Neuronal stem cell (in vitro differentiated cells): ENCODE measurements around the gene SOX9.

Experiments used
- DNase-seq: peaks from one replicate; pipeline ENCODE4 v3.0.0-alpha.2; 2013; ENCODE audit warnings: low spot score
- H2AFZ ChIP-seq: one replicate; pipeline ENCODE4 v1.6.1; 2013; ENCODE audit warnings: mild to moderate bottlenecking, low read length, inconsistent platforms
- H2AK5ac ChIP-seq: 2 replicates; pipeline ENCODE4 v1.6.1; 2013; ENCODE audit warnings: low read depth, mild to moderate bottlenecking, inconsistent platforms, low read length, moderate library complexity, mixed read lengths
- H2BK120ac ChIP-seq: 2 replicates; pipeline ENCODE4 v1.6.1; 2013; ENCODE audit warnings: low read depth, mild to moderate bottlenecking, inconsistent platforms, low read length, moderate library complexity, mixed read lengths
- H2BK12ac ChIP-seq: one replicate; pipeline ENCODE4 v1.6.1; 2013; ENCODE audit warnings: low read length, inconsistent platforms
- H2BK15ac ChIP-seq: 2 replicates; pipeline ENCODE4 v1.6.1; 2013; ENCODE audit warnings: mild to moderate bottlenecking, low read length, inconsistent platforms, mixed read lengths
- H2BK5ac ChIP-seq: one replicate; pipeline ENCODE4 v1.6.1; 2013; ENCODE audit warnings: inconsistent platforms, mild to moderate bottlenecking, low read length, moderate library complexity
- H3K14ac ChIP-seq: one replicate; pipeline ENCODE4 v1.6.1; 2013; ENCODE audit warnings: low read length, inconsistent platforms
- H3K18ac ChIP-seq: 2 replicates; pipeline ENCODE4 v1.6.1; 2013; ENCODE audit warnings: low read length, inconsistent platforms
- H3K23ac ChIP-seq: 2 replicates; pipeline ENCODE4 v1.6.1; 2013; ENCODE audit warnings: low read depth, mild to moderate bottlenecking, mixed read lengths, low read length, inconsistent platforms; ENCODE audit not compliant: poor library complexity
- H3K27ac ChIP-seq: replicated peaks from 3 replicates; pipeline ENCODE4 v1.5.1; 2013; ENCODE audit warnings: low read length, inconsistent platforms
- H3K27me3 ChIP-seq, 3 experiments: 2 replicates each; pipeline ENCODE4 v1.6.1; 2013; ENCODE audit warnings: low read length in 3 of 3, mild to moderate bottlenecking in 2 of 3, inconsistent platforms in 1 of 3, low read depth in 1 of 3, mixed read lengths in 1 of 3, moderate library complexity in 1 of 3; ENCODE audit not compliant: control insufficient read depth in 3 of 3, insufficient read depth in 3 of 3
- H3K36me3 ChIP-seq, 2 donors: replicated peaks in 1 of 2; 2 replicates each; pipeline ENCODE4 v1.6.1; 2013; ENCODE audit warnings: low read length in 2 of 2; ENCODE audit not compliant: control insufficient read depth in 2 of 2, insufficient read depth in 2 of 2
- H3K4ac ChIP-seq: 2 replicates; pipeline ENCODE4 v1.6.1; 2013; ENCODE audit warnings: inconsistent platforms, mild to moderate bottlenecking, low read length, moderate library complexity
- H3K4me1 ChIP-seq, 2 donors: 1 replicate in 1 of 2; 2 replicates in 1 of 2; pipeline ENCODE4 v1.6.1; 2013; ENCODE audit warnings: low read length in 2 of 2, low read depth in 1 of 2; ENCODE audit not compliant: control insufficient read depth in 2 of 2, insufficient read depth in 1 of 2
- H3K4me2 ChIP-seq: one replicate; pipeline ENCODE4 v1.6.1; 2013; ENCODE audit warnings: mild to moderate bottlenecking, low read length, inconsistent platforms; ENCODE audit not compliant: insufficient read depth, poor library complexity, severe bottlenecking
- H3K4me3 ChIP-seq, 2 donors: 2 replicates each; pipeline ENCODE4 v1.5.1; 2013; ENCODE audit warnings: low read length in 2 of 2, mild to moderate bottlenecking in 2 of 2, inconsistent platforms in 1 of 2, moderate library complexity in 1 of 2
- H3K79me1 ChIP-seq: one replicate; pipeline ENCODE4 v1.6.1; 2013; ENCODE audit warnings: low read depth, mild to moderate bottlenecking, inconsistent platforms, low read length, moderate library complexity
- H3K9ac ChIP-seq: one replicate; pipeline ENCODE4 v1.6.1; 2013; ENCODE audit warnings: mild to moderate bottlenecking, low read depth, low read length, inconsistent platforms; ENCODE audit not compliant: poor library complexity
- H3K9me3 ChIP-seq, 2 donors: replicated peaks in 1 of 2; 2 replicates each; pipeline versions ENCODE3 to v1.6.1; 2013; ENCODE audit warnings: low read length in 2 of 2, mild to moderate bottlenecking in 2 of 2, inconsistent platforms in 1 of 2, low read depth in 1 of 2, mixed read lengths in 1 of 2, moderate library complexity in 1 of 2; ENCODE audit not compliant: control insufficient read depth in 2 of 2, insufficient read depth in 1 of 2
- H4K8ac ChIP-seq: one replicate; pipeline ENCODE4 v1.6.1; 2013; ENCODE audit warnings: low read depth, mild to moderate bottlenecking, inconsistent platforms, low read length, moderate library complexity
- H4K91ac ChIP-seq: one replicate; pipeline ENCODE4 v1.6.1; 2013; ENCODE audit warnings: low read length, low read depth, mild to moderate bottlenecking, inconsistent platforms; ENCODE audit not compliant: poor library complexity
- WGBS, 2 donors: extraction: QIAGEN DNeasy Blood & Tissue Kit; methylation state at CpG; one replicate each; pipeline ENCODE4 v1.1.7; 2013; ENCODE audit warnings: missing lambda C conversion rate in 2 of 2, mixed read lengths in 1 of 2; ENCODE audit not compliant: insufficient read length in 2 of 2, insufficient replicate concordance in 1 of 2; ENCODE audit errors: extremely low coverage in 2 of 2; 5-methylcytosine and 5-hydroxymethylcytosine counted together

The SOX9 gene

DNA sequence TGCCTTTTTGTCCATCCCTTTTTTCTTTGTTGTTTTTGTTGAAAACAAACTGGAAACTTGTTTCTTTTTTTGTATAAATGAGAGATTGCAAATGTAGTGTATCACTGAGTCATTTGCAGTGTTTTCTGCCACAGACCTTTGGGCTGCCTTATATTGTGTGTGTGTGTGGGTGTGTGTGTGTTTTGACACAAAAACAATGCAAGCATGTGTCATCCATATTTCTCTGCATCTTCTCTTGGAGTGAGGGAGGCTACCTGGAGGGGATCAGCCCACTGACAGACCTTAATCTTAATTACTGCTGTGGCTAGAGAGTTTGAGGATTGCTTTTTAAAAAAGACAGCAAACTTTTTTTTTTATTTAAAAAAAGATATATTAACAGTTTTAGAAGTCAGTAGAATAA is 4.9 kb downstream of the SOX9 start:
- Histone ChIP-seq H4K8ac (no peak overlapping the region), H2AK5ac (no peak overlapping the region), H2BK12ac (no peak overlapping the region), H3K27ac (no peak overlapping the region), H2BK5ac (no peak overlapping the region), H4K91ac (no peak overlapping the region), H3K4me2 (no peak overlapping the region), H2BK15ac (no peak overlapping the region), H3K27me3 (peaks cover 0 to 12% (median 2%) of the 10 kb centered on the region in 3 experiments), H3K18ac (no peak overlapping the region), H3K36me3 (peaks cover 9 to 18% of the 10 kb centered on the region in 2 donors), H2AFZ (no peak overlapping the region), H3K79me1 (peaks cover 12% of the 10 kb centered on the region), H3K9me3 (no peaks in the 10 kb centered on the region), H3K14ac (no peak overlapping the region), H3K9ac (no peak overlapping the region), H3K4me1 (peaks cover 4 to 28% of the 10 kb centered on the region in 2 donors), H3K4ac (no peak overlapping the region), H3K4me3 (no peak overlapping the region), H2BK120ac (no peak overlapping the region), H3K23ac (no peak overlapping the region)
- no peak for DNase-seq

GRCh38 chr17:72126575-72127486 is 6.0 kb downstream of the SOX9 start:
- Histone ChIP-seq H3K18ac (no peak overlapping the region), H3K4me3 (no peak overlapping the region), H2BK5ac (peak overlapping the region; percentile 62), H3K9ac (no peak overlapping the region), H2AFZ (no peak overlapping the region), H3K27me3 (peaks cover 0 to 6% (median 2%) of the 10 kb centered on the region in 3 experiments), H3K14ac (no peak overlapping the region), H2AK5ac (no peak overlapping the region), H3K9me3 (no peaks in the 10 kb centered on the region), H2BK120ac (no peak overlapping the region), H2BK12ac (no peak overlapping the region), H2BK15ac (no peak overlapping the region), H3K27ac (peak overlapping the region; percentile 45), H3K79me1 (peaks cover 8% of the 10 kb centered on the region), H3K23ac (no peak overlapping the region), H4K91ac (no peak overlapping the region), H3K4me1 (peaks cover 2 to 28% of the 10 kb centered on the region in 2 donors), H3K4me2 (no peak overlapping the region), H3K4ac (no peak overlapping the region), H4K8ac (no peak overlapping the region), H3K36me3 (peaks cover 9 to 18% of the 10 kb centered on the region in 2 donors)
- no peak for DNase-seq
- WGBS, 2 donors: no CpG with 5 or more reads among the region's 8 CpGs

DNA sequence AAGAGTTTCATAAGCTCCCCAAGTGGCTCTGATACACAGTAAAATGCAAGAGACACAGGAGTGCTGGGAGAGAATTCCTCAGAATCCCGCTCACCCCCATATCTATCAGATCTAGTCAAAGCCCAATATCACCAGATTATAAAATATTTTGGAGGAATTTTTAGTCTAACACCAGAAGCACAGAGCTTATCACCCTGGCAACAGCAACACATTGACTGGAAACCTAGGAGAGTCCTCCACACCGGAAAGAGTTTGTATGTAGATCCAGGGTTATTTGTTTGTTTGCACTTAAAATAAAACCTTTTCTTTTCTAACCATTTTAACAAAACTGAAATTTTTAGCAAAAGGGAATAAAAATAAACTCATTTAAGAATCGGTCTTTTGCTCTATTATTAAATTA is 7.2 kb downstream of the SOX9 start:
- no CpG with 5 or more reads among the region's 3 CpGs for WGBS, 2 donors
- Histone ChIP-seq H3K23ac (no peak overlapping the region), H2AFZ (no peak overlapping the region), H3K14ac (no peak overlapping the region), H2BK120ac (no peak overlapping the region), H3K4me1 (peaks cover 0 to 28% of the 10 kb centered on the region in 2 donors), H2BK5ac (no peak overlapping the region), H2AK5ac (no peak overlapping the region), H4K8ac (no peak overlapping the region), H3K18ac (no peak overlapping the region), H3K9ac (no peak overlapping the region), H3K4me3 (no peak overlapping the region), H3K4me2 (no peak overlapping the region), H3K79me1 (peaks cover 3% of the 10 kb centered on the region), H4K91ac (no peak overlapping the region), H2BK12ac (no peak overlapping the region), H2BK15ac (no peak overlapping the region), H3K4ac (no peak overlapping the region), H3K27me3 (peaks cover 0 to 2% (median 0%) of the 10 kb centered on the region in 3 experiments), H3K9me3 (no peaks in the 10 kb centered on the region), H3K36me3 (peaks cover 9 to 14% of the 10 kb centered on the region in 2 donors), H3K27ac (no peak overlapping the region)
- DNase-seq: no peak

DNA sequence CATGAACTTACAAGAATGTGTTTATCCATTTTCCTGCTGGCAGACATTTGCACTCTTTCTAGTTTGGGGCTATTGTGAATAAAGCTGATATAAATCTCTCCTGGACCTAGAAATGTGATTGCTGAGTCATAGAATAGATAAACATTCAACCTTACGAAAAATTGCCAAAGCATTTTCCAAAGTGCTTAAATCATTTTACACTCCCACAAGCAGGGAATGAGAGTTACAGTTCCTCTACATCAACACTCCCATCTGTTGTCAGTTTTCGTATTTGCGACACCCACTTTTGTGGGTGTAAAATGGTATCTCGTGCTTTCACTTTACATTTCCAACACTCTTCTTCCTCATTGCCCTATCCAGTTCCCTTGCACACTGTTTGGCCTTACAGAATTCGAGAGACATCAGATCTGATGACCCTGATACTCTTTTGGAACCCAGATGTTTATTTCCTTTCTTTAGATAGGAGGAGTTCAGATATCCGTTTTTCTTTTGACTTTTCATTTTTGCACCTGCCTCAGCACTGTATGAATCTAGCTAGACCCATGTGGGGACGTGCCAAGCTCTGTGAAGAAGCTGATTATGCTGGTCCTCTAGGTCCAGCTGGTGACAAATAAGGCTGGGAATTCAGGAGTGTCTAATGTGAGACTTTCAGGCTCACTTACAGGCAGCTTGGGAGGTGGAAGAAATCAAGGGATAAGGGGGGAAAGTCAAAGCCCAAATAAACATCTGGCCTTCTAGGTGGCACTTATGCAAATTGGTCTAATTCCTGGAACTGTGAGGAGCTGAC is 14.0 kb downstream of the SOX9 start:
- Histone ChIP-seq H2AFZ (no peak overlapping the region), H3K4ac (no peak overlapping the region), H3K36me3 (no peaks in the 10 kb centered on the region), H3K4me2 (no peak overlapping the region), H3K14ac (no peak overlapping the region), H3K9ac (no peak overlapping the region), H4K8ac (no peak overlapping the region), H2BK120ac (no peak overlapping the region), H2AK5ac (no peak overlapping the region), H3K18ac (no peak overlapping the region), H3K79me1 (no peaks in the 10 kb centered on the region), H3K4me3 (no peak overlapping the region), H3K23ac (no peak overlapping the region), H2BK5ac (no peak overlapping the region), H3K4me1 (peaks cover 0 to 2% of the 10 kb centered on the region in 2 donors), H3K9me3 (no peaks in the 10 kb centered on the region), H4K91ac (no peak overlapping the region), H2BK12ac (no peak overlapping the region), H3K27ac (no peak overlapping the region), H3K27me3 (no peaks in the 10 kb centered on the region), H2BK15ac (no peak overlapping the region)
- no peak for DNase-seq
- no CpG with 5 or more reads among the region's 7 CpGs for WGBS, 2 donors
